ENCODE measurements around the gene BRS3.
A peak's percentile ranks its signal among the peaks of the same experiment; 100 is the strongest.

The BRS3 gene

GRCh38 chrX:136523770-136524169 lies 36.0 kb downstream of the BRS3 start:
- H3K27ac ChIP-seq: no peak overlapping the region
- H2AFZ ChIP-seq: no peak overlapping the region
- H3K79me2 ChIP-seq: no peaks in the 10 kb centered on the region
- no peak overlapping the region for H3K4me3 ChIP-seq (ENCODE audit: low read depth, low read length)
- H3K4me1 ChIP-seq: no peaks in the 10 kb centered on the region
- H3K36me3 ChIP-seq (ENCODE audit: control insufficient read depth, insufficient read depth, low read length): no peaks in the 10 kb centered on the region
- H3K9ac ChIP-seq: no peak overlapping the region
- no peak for TF ChIP-seq CTCF (IDR thresholded peaks at IDR 0.05)
- no peak overlapping the region for H3K4me2 ChIP-seq (ENCODE audit: low read length)
- no peaks in the 10 kb centered on the region for H3K9me3 ChIP-seq (ENCODE audit: control insufficient read depth, low read length)
- H3K27me3 ChIP-seq (ENCODE audit: control insufficient read depth, insufficient read depth, low read length): no peaks in the 10 kb centered on the region

- no peaks in the 10 kb centered on the region for H3K36me3 ChIP-seq (ENCODE audit: control insufficient read depth, insufficient read depth, low read length)
- no peaks in the 10 kb centered on the region for H3K4me1 ChIP-seq
- no peaks in the 10 kb centered on the region for H3K9me3 ChIP-seq (ENCODE audit: control insufficient read depth, low read length)
- H3K9ac ChIP-seq: no peak overlapping the region
- peak overlapping the region; percentile 53 for H2AFZ ChIP-seq
- H3K4me2 ChIP-seq (ENCODE audit: low read length): no peak overlapping the region
- H3K4me3 ChIP-seq (ENCODE audit: low read depth, low read length): no peak overlapping the region
- peak overlapping the region; percentile 15 for H3K27ac ChIP-seq
- TF ChIP-seq CTCF (IDR thresholded peaks at IDR 0.05): no peak
- H3K79me2 ChIP-seq: no peaks in the 10 kb centered on the region
- no peaks in the 10 kb centered on the region for H3K27me3 ChIP-seq (ENCODE audit: control insufficient read depth, insufficient read depth, low read length)
Observed at GRCh38 chrX:136525738-136526606, 38.2 kb downstream of the BRS3 start.

GRCh38 chrX:136528645-136529315 lies 41.0 kb downstream of the BRS3 start:
- no peaks in the 10 kb centered on the region for H3K79me2 ChIP-seq
- H3K4me3 ChIP-seq (ENCODE audit: low read depth, low read length): no peak overlapping the region
- no peak overlapping the region for H3K9ac ChIP-seq
- no peaks in the 10 kb centered on the region for H3K27me3 ChIP-seq (ENCODE audit: control insufficient read depth, insufficient read depth, low read length)
- peak overlapping the region; percentile 45 for H2AFZ ChIP-seq
- H3K4me1 ChIP-seq: no peaks in the 10 kb centered on the region
- no peaks in the 10 kb centered on the region for H3K9me3 ChIP-seq (ENCODE audit: control insufficient read depth, low read length)
- peak overlapping the region; percentile 15 for H3K27ac ChIP-seq
- no peaks in the 10 kb centered on the region for H3K36me3 ChIP-seq (ENCODE audit: control insufficient read depth, insufficient read depth, low read length)
- no peak overlapping the region for H3K4me2 ChIP-seq (ENCODE audit: low read length)
- no peak for TF ChIP-seq CTCF (IDR thresholded peaks at IDR 0.05)

- Histone ChIP-seq H3K27ac (no peak overlapping the region), H3K27me3 (ENCODE audit: control insufficient read depth, insufficient read depth, low read length) (no peaks in the 10 kb centered on the region), H3K4me3 (ENCODE audit: low read depth, low read length) (no peak overlapping the region), H2AFZ (no peak overlapping the region), H3K36me3 (ENCODE audit: control insufficient read depth, insufficient read depth, low read length) (no peaks in the 10 kb centered on the region), H3K9me3 (ENCODE audit: control insufficient read depth, low read length) (no peaks in the 10 kb centered on the region), H3K9ac (no peak overlapping the region), H3K4me2 (ENCODE audit: low read length) (no peak overlapping the region), H3K79me2 (no peaks in the 10 kb centered on the region), H3K4me1 (no peaks in the 10 kb centered on the region)
- no peak for TF ChIP-seq CTCF (IDR thresholded peaks at IDR 0.05)
Observed at GRCh38 chrX:136529795-136530194, 42.0 kb downstream of the BRS3 start.

Data from parathyroid adenoma (tissue), 2 donors.